ENCODE measurements around the gene FOXM1.

FOXM1 gene

DNA sequence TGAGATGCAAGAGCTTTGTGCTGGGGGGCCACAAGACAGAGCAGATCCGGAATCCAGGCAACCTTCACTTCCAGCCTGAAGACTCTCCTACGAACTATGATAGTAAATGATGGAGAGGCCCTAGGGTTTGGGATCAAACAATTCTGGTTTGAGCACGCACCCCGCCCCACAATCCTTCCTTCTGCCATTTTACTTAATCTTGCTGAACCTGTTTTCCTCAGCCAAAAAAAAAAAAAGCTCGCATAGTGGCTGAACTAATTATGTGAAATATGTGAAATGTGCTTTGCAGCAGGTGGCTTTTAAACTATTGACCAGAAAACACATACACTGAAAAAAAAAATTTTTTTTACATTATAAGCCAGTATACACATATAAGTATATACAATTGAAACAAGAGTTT lies 65.2 kb downstream of the FOXM1 start:
- DNase-seq (ENCODE audit: low spot score), result no peak
- H4K8ac ChIP-seq (ENCODE audit: low read depth, low read length), result no peak overlapping the region
- H2BK120ac ChIP-seq (ENCODE audit: low read depth, low read length), result no peak overlapping the region
- no peak overlapping the region for H3K4ac ChIP-seq (ENCODE audit: low read length)
- H3K9ac ChIP-seq (ENCODE audit: low read depth, low read length, poor library complexity), result no peak overlapping the region
- no peak overlapping the region for H2BK5ac ChIP-seq (ENCODE audit: low read length)
- H3K36me3 ChIP-seq (replicated peaks in 1 of 2; ENCODE audit: control insufficient read depth in 2 of 2, insufficient read depth in 2 of 2, low read length in 2 of 2), result peaks cover 0 to 4% of the 10 kb centered on the region in 2 donors
- H3K4me2 ChIP-seq (ENCODE audit: insufficient read depth, low read length, poor library complexity, severe bottlenecking), result no peak overlapping the region
- H3K4me1 ChIP-seq (ENCODE audit: control insufficient read depth in 2 of 2, insufficient read depth in 1 of 2, low read depth in 1 of 2, low read length in 2 of 2), result peaks cover 0 to 6% of the 10 kb centered on the region in 2 donors
- H3K79me1 ChIP-seq (ENCODE audit: low read depth, low read length), result no peaks in the 10 kb centered on the region
- no peak overlapping the region for H3K4me3 ChIP-seq (ENCODE audit: low read length in 2 of 2)
- H3K14ac ChIP-seq (ENCODE audit: low read length), result no peak overlapping the region
- no peak overlapping the region for H2BK15ac ChIP-seq (ENCODE audit: low read length)
- no peak overlapping the region for H2AFZ ChIP-seq (ENCODE audit: low read length)
- H2AK5ac ChIP-seq (ENCODE audit: low read depth, low read length), result no peak overlapping the region
- no peak overlapping the region for H3K18ac ChIP-seq (ENCODE audit: low read length)
- WGBS, 2 donors (ENCODE audit: extremely low coverage in 2 of 2, insufficient read length in 2 of 2, insufficient replicate concordance in 1 of 2), result no CpG with 5 or more reads among the region's 5 CpGs
- H4K91ac ChIP-seq (ENCODE audit: low read depth, low read length, poor library complexity), result no peak overlapping the region
- no peak overlapping the region for H3K23ac ChIP-seq (ENCODE audit: low read depth, low read length, poor library complexity)
- H3K27ac ChIP-seq (replicated peaks; ENCODE audit: low read length), result no peak overlapping the region
- H3K27me3 ChIP-seq (ENCODE audit: control insufficient read depth in 3 of 3, insufficient read depth in 3 of 3, low read depth in 1 of 3, low read length in 3 of 3), result no peaks in the 10 kb centered on the region
- H2BK12ac ChIP-seq (ENCODE audit: low read length), result no peak overlapping the region
- H3K9me3 ChIP-seq (replicated peaks in 1 of 2; ENCODE audit: control insufficient read depth in 2 of 2, insufficient read depth in 1 of 2, low read depth in 1 of 2, low read length in 2 of 2), result no peaks in the 10 kb centered on the region

Data from neuronal stem cell (in vitro differentiated cells).